RWPE1 (cell line): ENCODE measurements around the gene NADSYN1.
"Not testable (repeated sequence)": the region's sequence is repeated elsewhere in the genome, so short reads cannot be mapped to it uniquely, and the experiment has no call there.

Source experiments
- CTCF ChIA-PET: fragments of 350-600 bp; sonication (Branson Sonifier 250); formaldehyde crosslinking; extraction: SDS; loops from one replicate; lab custom pipeline; 2021; lab: Yijun Ruan, JAX
- POLR2A ChIA-PET: fragments of 400-600 bp; formaldehyde crosslinking; extraction: SDS; loops from one replicate; lab custom pipeline; 2020; ENCODE audit warnings: antibody characterized with exemption; ENCODE audit not compliant: low non-redundant PET; lab: Yijun Ruan, JAX
- DNase-seq: peaks from one replicate; pipeline ENCODE4 v3.0.0; 2012; ENCODE audit warnings: low spot score
- H3K27ac ChIP-seq: fragments of 450-650 bp; 2 replicates; pipeline ENCODE4 v1.5.1; 2017
- CTCF ChIP-seq: fragments of 450-650 bp; conservative IDR thresholded peaks from 2 replicates; pipeline ENCODE4 v1.5.1; 2017; ENCODE audit warnings: low read depth, mild to moderate bottlenecking

NADSYN1 gene

GRCh38 chr11:71535825-71536224 is 82.8 kb downstream of the NADSYN1 start:
- ChIA-PET POLR2A (no interaction called here), CTCF (no interaction called here)
- no peak for DNase-seq
- no peak overlapping the region for H3K27ac ChIP-seq
- TF ChIP-seq CTCF: no peak

GRCh38 chr11:71537537-71537936 is 84.5 kb downstream of the NADSYN1 start:
- TF ChIP-seq CTCF: no peak
- ChIA-PET POLR2A (no interaction called here), CTCF (interaction anchor here (0.7 to 1.0 kb wide), 2 partner anchors 16 to 22 kb away, joined by 3 to 6 read pairs; no protein-coding TSS in a partner anchor)
- DNase-seq: no peak
- no peak overlapping the region for H3K27ac ChIP-seq

- POLR2A ChIA-PET, DNase-seq, H3K27ac ChIP-seq: not testable (repeated sequence)
- CTCF ChIA-PET: interaction anchor here (0.7 kb wide), 1 partner anchor 16 kb away, joined by 6 read pairs; no protein-coding TSS in a partner anchor
Measured at GRCh38 chr11:71537977-71538665, 85.1 kb downstream of the NADSYN1 start, which contains the start of gene KRTAP5-8. Gene KRTAP5-8, plus strand, starts transcription at chr11:71538025. Its CDS starts 31 bp downstream, at chr11:71538056.

GRCh38 chr11:71538666-71538990 is 85.6 kb downstream of the NADSYN1 start:
- no peak overlapping the region for H3K27ac ChIP-seq
- no peak for TF ChIP-seq CTCF
- ChIA-PET POLR2A (no interaction called here), CTCF (no interaction called here)
- DNase-seq: no peak

- ChIA-PET POLR2A (no interaction called here), CTCF (no interaction called here)
- no peak overlapping the region for H3K27ac ChIP-seq
- no peak for DNase-seq
- TF ChIP-seq CTCF: no peak
Measured at GRCh38 chr11:71539017-71539416, 86.0 kb downstream of the NADSYN1 start.

GRCh38 chr11:71539971-71540370 is 87.0 kb downstream of the NADSYN1 start:
- CTCF ChIA-PET, H3K27ac ChIP-seq, POLR2A ChIA-PET, DNase-seq: not testable (repeated sequence)

GRCh38 chr11:71540521-71541304 is 87.7 kb downstream of the NADSYN1 start:
- DNase-seq, CTCF ChIA-PET, H3K27ac ChIP-seq, POLR2A ChIA-PET: not testable (repeated sequence)

- CTCF ChIA-PET: interaction anchor here (0.5 to 0.6 kb wide), 2 partner anchors 21 to 760 kb away, joined by 3 read pairs; no protein-coding TSS in a partner anchor
Measured at GRCh38 chr11:71542382-71542781, 89.4 kb downstream of the NADSYN1 start.

More at GRCh38 chr11:71542382-71542781, 89.4 kb downstream of the NADSYN1 start:
- POLR2A ChIA-PET: no interaction called here
- TF ChIP-seq CTCF: no peak
- H3K27ac ChIP-seq: no peak overlapping the region
- no peak for DNase-seq
